Activated CD4-positive, alpha-beta T cell treated with anti-CD3 and anti-CD28 coated beads, Interleukin-2, amount 10 ng/mL, durations not matched to agents 7 days and 5 days (primary cell): ENCODE data around the gene CAVIN1. TPM values are rescaled to one million over a fixed set of nuclear protein-coding genes. Genes with fewer than 3 reads are reported as not detected.
A peak's percentile ranks its signal among the peaks of the same experiment; 100 is the strongest.
"Not testable (repeated sequence)": the region's sequence is repeated elsewhere in the genome, so short reads cannot be mapped to it uniquely, and the experiment has no call there.

ENCODE experiments used
- CTCF ChIA-PET: fragments of 350-600 bp; sonication (Branson Sonifier 250); formaldehyde crosslinking; loops from one replicate; lab custom pipeline; 2021; ENCODE audit warnings: antibody characterized with exemption; lab: Charles Lee
- POLR2A ChIA-PET: fragments of 350-600 bp; sonication (Branson Sonifier 250); formaldehyde crosslinking; loops from one replicate; lab custom pipeline; 2021; ENCODE audit warnings: antibody characterized with exemption; lab: Charles Lee
- DNase-seq: peaks from one replicate; pipeline ENCODE4 v3.0.0-alpha.2; 2020
- H3K27ac Mint-ChIP-seq: one replicate; pipeline ENCODE4 v1.8.0; 2021; ENCODE audit warnings: mild to moderate bottlenecking, moderate library complexity, mixed read lengths
- H3K27me3 Mint-ChIP-seq: one replicate; pipeline ENCODE4 v1.8.0; 2021; ENCODE audit warnings: mixed read lengths
- H3K36me3 Mint-ChIP-seq: one replicate; pipeline ENCODE4 v1.8.0; 2021; ENCODE audit warnings: low read depth, mixed read lengths
- H3K4me1 Mint-ChIP-seq: one replicate; pipeline ENCODE4 v1.8.0; 2021; ENCODE audit warnings: mixed read lengths
- H3K4me3 Mint-ChIP-seq: one replicate; pipeline ENCODE4 v1.8.0; 2021; ENCODE audit warnings: mild to moderate bottlenecking, moderate library complexity, mixed read lengths
- H3K9me3 Mint-ChIP-seq: one replicate; pipeline ENCODE4 v1.8.0; 2021; ENCODE audit warnings: mixed read lengths
- total RNA-seq, 2 experiments: library from RNA; stranded (reverse); gene quantifications; one replicate each; pipeline ENCODE4 v1.2.3, GENCODE V29; 2021

CAVIN1 gene
- total RNA-seq, 2 experiments from 2014 or later = 1.5 to 1.6 TPM

GRCh38 chr17:42386777-42387657, 36.0 kb downstream of the CAVIN1 start:
- peak; percentile 27 for DNase-seq
- ChIA-PET CTCF (interaction anchor here (3.4 kb wide), 1 partner anchor 15 kb away, joined by 50 read pairs; no protein-coding TSS in a partner anchor), POLR2A (interaction anchor here (0.6 kb wide), 2 partner anchors 10 to 51 kb away, joined by 3 to 4 read pairs; no protein-coding TSS in a partner anchor)
- no peaks in the 10 kb centered on the region for H3K9me3 Mint-ChIP-seq
- H3K36me3 Mint-ChIP-seq = peaks cover 14% of the 10 kb centered on the region
- peaks cover 56% of the 10 kb centered on the region for H3K4me1 Mint-ChIP-seq
- peak overlapping the region; percentile 97 for H3K4me3 Mint-ChIP-seq
- H3K27me3 Mint-ChIP-seq = no peaks in the 10 kb centered on the region
- peak overlapping the region; percentile 100 for H3K27ac Mint-ChIP-seq

- Mint-ChIP-seq H3K36me3 (peaks cover 14% of the 10 kb centered on the region), H3K27me3 (no peaks in the 10 kb centered on the region), H3K4me1 (peaks cover 69% of the 10 kb centered on the region), H3K4me3 (no peak overlapping the region), H3K27ac (peak overlapping the region; percentile 58), H3K9me3 (no peaks in the 10 kb centered on the region)
- ChIA-PET POLR2A (no interaction called here), CTCF (no interaction called here)
- DNase-seq = no peak
These were observed 41.2 kb downstream of the CAVIN1 start for GRCh38 chr17:42381898-42382297.

- no peaks in the 10 kb centered on the region for H3K27me3 Mint-ChIP-seq
- DNase-seq = no peak
- H3K9me3 Mint-ChIP-seq = no peaks in the 10 kb centered on the region
- H3K4me1 Mint-ChIP-seq = peaks cover 62% of the 10 kb centered on the region
- no peak overlapping the region for H3K27ac Mint-ChIP-seq
- H3K36me3 Mint-ChIP-seq = peaks cover 11% of the 10 kb centered on the region
- ChIA-PET POLR2A (no interaction called here), CTCF (interaction anchor here (0.8 kb wide), 1 partner anchor 18 kb away, joined by 3 read pairs; no protein-coding TSS in a partner anchor)
- H3K4me3 Mint-ChIP-seq = no peak overlapping the region
These were observed 42.1 kb downstream of the CAVIN1 start for GRCh38 chr17:42380935-42381334.

GRCh38 chr17:42378959-42379594, 44.0 kb downstream of the CAVIN1 start:
- CTCF ChIA-PET = interaction anchor here (0.5 to 1.4 kb wide), 2 partner anchors 20 to 28 kb away, joined by 3 to 7 read pairs; no protein-coding TSS in a partner anchor
- Mint-ChIP-seq H3K4me1 (peaks cover 60% of the 10 kb centered on the region), H3K9me3 (no peaks in the 10 kb centered on the region), H3K27me3 (no peaks in the 10 kb centered on the region), H3K36me3 (peaks cover 4% of the 10 kb centered on the region), H3K4me3 (peak overlapping the region; percentile 78), H3K27ac (peak overlapping the region; percentile 84)
- POLR2A ChIA-PET = no interaction called here
- DNase-seq = no peak

GRCh38 chr17:42378359-42378958, 44.6 kb downstream of the CAVIN1 start:
- POLR2A ChIA-PET = no interaction called here
- H3K36me3 Mint-ChIP-seq = peaks cover 8% of the 10 kb centered on the region

GRCh38 chr17:42373896-42374295, 49.2 kb downstream of the CAVIN1 start:
- H3K27me3 Mint-ChIP-seq = no peaks in the 10 kb centered on the region
- H3K4me3 Mint-ChIP-seq = no peak overlapping the region
- peaks cover 23% of the 10 kb centered on the region for H3K36me3 Mint-ChIP-seq

More at GRCh38 chr17:42378359-42378958, 44.6 kb downstream of the CAVIN1 start:
- peak overlapping the region; percentile 84 for H3K27ac Mint-ChIP-seq
- H3K27me3 Mint-ChIP-seq = no peaks in the 10 kb centered on the region
- peaks cover 60% of the 10 kb centered on the region for H3K4me1 Mint-ChIP-seq
- CTCF ChIA-PET = interaction anchor here (0.5 to 1.4 kb wide), 2 partner anchors 20 to 28 kb away, joined by 3 to 7 read pairs; no protein-coding TSS in a partner anchor
- H3K9me3 Mint-ChIP-seq = no peaks in the 10 kb centered on the region
- peak overlapping the region; percentile 78 for H3K4me3 Mint-ChIP-seq
- DNase-seq = no peak

GRCh38 chr17:42372142-42372541, 50.9 kb downstream of the CAVIN1 start:
- CTCF ChIA-PET = interaction anchor here (0.6 to 1.1 kb wide), 3 partner anchors 34 to 60 kb away, joined by 3 to 4 read pairs (median 4); no protein-coding TSS in a partner anchor
- DNase-seq = no peak
- Mint-ChIP-seq H3K27ac (no peak overlapping the region), H3K4me1 (peaks cover 51% of the 10 kb centered on the region), H3K4me3 (no peak overlapping the region), H3K9me3 (no peaks in the 10 kb centered on the region), H3K27me3 (no peaks in the 10 kb centered on the region), H3K36me3 (peaks cover 25% of the 10 kb centered on the region)
- POLR2A ChIA-PET = interaction anchor here (1.1 kb wide), 1 partner anchor 16 kb away, joined by 3 read pairs; the partner anchor contains the start of gene STAT3

More at GRCh38 chr17:42373896-42374295, 49.2 kb downstream of the CAVIN1 start:
- H3K27ac Mint-ChIP-seq = peak overlapping the region; percentile 19
- CTCF ChIA-PET = interaction anchor here (0.7 to 1.3 kb wide), 5 partner anchors 11 to 168 kb away, joined by 3 to 5 read pairs (median 3); no protein-coding TSS in a partner anchor
- H3K4me1 Mint-ChIP-seq = peaks cover 51% of the 10 kb centered on the region
- no peaks in the 10 kb centered on the region for H3K9me3 Mint-ChIP-seq
- POLR2A ChIA-PET = interaction anchor here (0.6 kb wide), 1 partner anchor 33 kb away, joined by 3 read pairs; no protein-coding TSS in a partner anchor
- DNase-seq = no peak

- CTCF ChIA-PET = interaction anchor here (1.4 to 1.7 kb wide), 3 partner anchors 24 to 37 kb away, joined by 3 read pairs; no protein-coding TSS in a partner anchor
- Mint-ChIP-seq H3K4me1 (peaks cover 60% of the 10 kb centered on the region), H3K36me3 (peaks cover 37% of the 10 kb centered on the region), H3K27ac (peak overlapping the region; percentile 31)
- DNase-seq, H3K4me3 Mint-ChIP-seq, POLR2A ChIA-PET, H3K9me3 Mint-ChIP-seq, H3K27me3 Mint-ChIP-seq: not testable (repeated sequence)
These were observed 54.1 kb downstream of the CAVIN1 start for GRCh38 chr17:42368797-42369561.

- POLR2A ChIA-PET = not testable (repeated sequence)
- H3K4me1 Mint-ChIP-seq = peaks cover 63% of the 10 kb centered on the region
These were observed 54.7 kb downstream of the CAVIN1 start for GRCh38 chr17:42368310-42368709.

GRCh38 chr17:42366176-42367023, 56.7 kb downstream of the CAVIN1 start:
- Mint-ChIP-seq H3K4me1 (peaks cover 78% of the 10 kb centered on the region), H3K36me3 (peaks cover 36% of the 10 kb centered on the region)
- H3K27ac Mint-ChIP-seq, H3K4me3 Mint-ChIP-seq, POLR2A ChIA-PET, H3K9me3 Mint-ChIP-seq, H3K27me3 Mint-ChIP-seq, DNase-seq: not testable (repeated sequence)
- CTCF ChIA-PET = interaction anchor here (0.7 kb wide), 2 partner anchors 56 to 182 kb away, joined by 3 to 5 read pairs; no protein-coding TSS in a partner anchor

More at GRCh38 chr17:42368310-42368709, 54.7 kb downstream of the CAVIN1 start:
- H3K36me3 Mint-ChIP-seq = peaks cover 38% of the 10 kb centered on the region
- CTCF ChIA-PET = interaction anchor here (1.6 to 1.7 kb wide), 2 partner anchors 24 to 37 kb away, joined by 3 read pairs; no protein-coding TSS in a partner anchor
- not testable (repeated sequence) for H3K9me3 Mint-ChIP-seq, H3K27ac Mint-ChIP-seq, H3K4me3 Mint-ChIP-seq, DNase-seq, H3K27me3 Mint-ChIP-seq

- no peak overlapping the region for H3K27ac Mint-ChIP-seq
These were observed 57.9 kb downstream of the CAVIN1 start for GRCh38 chr17:42365136-42365535.

More at GRCh38 chr17:42365136-42365535, 57.9 kb downstream of the CAVIN1 start:
- peaks cover 75% of the 10 kb centered on the region for H3K4me1 Mint-ChIP-seq
- H3K27me3 Mint-ChIP-seq = no peaks in the 10 kb centered on the region
- ChIA-PET POLR2A (interaction anchor here (0.6 kb wide), 1 partner anchor 18 kb away, joined by 6 read pairs; no protein-coding TSS in a partner anchor), CTCF (interaction anchor here (0.6 to 0.9 kb wide), 3 partner anchors 13 to 331 kb away, joined by 4 to 5 read pairs (median 4); no protein-coding TSS in a partner anchor)
- peaks cover 35% of the 10 kb centered on the region for H3K36me3 Mint-ChIP-seq
- DNase-seq = no peak
- H3K4me3 Mint-ChIP-seq = no peak overlapping the region
- H3K9me3 Mint-ChIP-seq = peaks cover 3% of the 10 kb centered on the region
